Measurements from ENCODE around the gene CEACAM18.

GRCh38 chr19:51461723-51462161 is 16.6 kb upstream of the CEACAM18 start:
- TF ChIP-seq JUNB (IDR thresholded peaks at IDR 0.05) (no peak), RCOR1 (IDR thresholded peaks at IDR 0.05; ENCODE audit: low read depth, low read length) (no peak), GATA3 (IDR thresholded peaks at IDR 0.05; ENCODE audit: borderline replicate concordance) (no peak), POLR2A (IDR thresholded peaks at IDR 0.05; ENCODE audit: low read length) (no peak), EP300 (IDR thresholded peaks at IDR 0.05) (no peak), CEBPB (IDR thresholded peaks at IDR 0.05) (no peak), ZSCAN20 (CRISPR knock-in tag; IDR thresholded peaks at IDR 0.05) (no peak), KDM5A (IDR thresholded peaks at IDR 0.05) (no peak)
- TF ChIP-seq, protein P1, sequence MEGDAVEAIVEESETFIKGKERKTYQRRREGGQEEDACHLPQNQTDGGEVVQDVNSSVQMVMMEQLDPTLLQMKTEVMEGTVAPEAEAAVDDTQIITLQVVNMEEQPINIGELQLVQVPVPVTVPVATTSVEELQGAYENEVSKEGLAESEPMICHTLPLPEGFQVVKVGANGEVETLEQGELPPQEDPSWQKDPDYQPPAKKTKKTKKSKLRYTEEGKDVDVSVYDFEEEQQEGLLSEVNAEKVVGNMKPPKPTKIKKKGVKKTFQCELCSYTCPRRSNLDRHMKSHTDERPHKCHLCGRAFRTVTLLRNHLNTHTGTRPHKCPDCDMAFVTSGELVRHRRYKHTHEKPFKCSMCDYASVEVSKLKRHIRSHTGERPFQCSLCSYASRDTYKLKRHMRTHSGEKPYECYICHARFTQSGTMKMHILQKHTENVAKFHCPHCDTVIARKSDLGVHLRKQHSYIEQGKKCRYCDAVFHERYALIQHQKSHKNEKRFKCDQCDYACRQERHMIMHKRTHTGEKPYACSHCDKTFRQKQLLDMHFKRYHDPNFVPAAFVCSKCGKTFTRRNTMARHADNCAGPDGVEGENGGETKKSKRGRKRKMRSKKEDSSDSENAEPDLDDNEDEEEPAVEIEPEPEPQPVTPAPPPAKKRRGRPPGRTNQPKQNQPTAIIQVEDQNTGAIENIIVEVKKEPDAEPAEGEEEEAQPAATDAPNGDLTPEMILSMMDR (IDR thresholded peaks at IDR 0.05), result no peak
- TF ChIP-seq, protein P2, sequence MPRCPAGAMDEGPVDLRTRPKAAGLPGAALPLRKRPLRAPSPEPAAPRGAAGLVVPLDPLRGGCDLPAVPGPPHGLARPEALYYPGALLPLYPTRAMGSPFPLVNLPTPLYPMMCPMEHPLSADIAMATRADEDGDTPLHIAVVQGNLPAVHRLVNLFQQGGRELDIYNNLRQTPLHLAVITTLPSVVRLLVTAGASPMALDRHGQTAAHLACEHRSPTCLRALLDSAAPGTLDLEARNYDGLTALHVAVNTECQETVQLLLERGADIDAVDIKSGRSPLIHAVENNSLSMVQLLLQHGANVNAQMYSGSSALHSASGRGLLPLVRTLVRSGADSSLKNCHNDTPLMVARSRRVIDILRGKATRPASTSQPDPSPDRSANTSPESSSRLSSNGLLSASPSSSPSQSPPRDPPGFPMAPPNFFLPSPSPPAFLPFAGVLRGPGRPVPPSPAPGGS (IDR thresholded peaks at IDR 0.05), result no peak
